ENCODE data around the gene OR2A42. TPM values are rescaled to one million over a fixed set of nuclear protein-coding genes. Genes with fewer than 3 reads are reported as not detected.
A peak's percentile ranks its signal among the peaks of the same experiment; 100 is the strongest.
"Not testable (repeated sequence)": the region's sequence is repeated elsewhere in the genome, so short reads cannot be mapped to it uniquely, and the experiment has no call there.

OR2A42 gene
- not detected in 2 replicates for total RNA-seq (ENCODE audit: low replicate concordance)

DNA sequence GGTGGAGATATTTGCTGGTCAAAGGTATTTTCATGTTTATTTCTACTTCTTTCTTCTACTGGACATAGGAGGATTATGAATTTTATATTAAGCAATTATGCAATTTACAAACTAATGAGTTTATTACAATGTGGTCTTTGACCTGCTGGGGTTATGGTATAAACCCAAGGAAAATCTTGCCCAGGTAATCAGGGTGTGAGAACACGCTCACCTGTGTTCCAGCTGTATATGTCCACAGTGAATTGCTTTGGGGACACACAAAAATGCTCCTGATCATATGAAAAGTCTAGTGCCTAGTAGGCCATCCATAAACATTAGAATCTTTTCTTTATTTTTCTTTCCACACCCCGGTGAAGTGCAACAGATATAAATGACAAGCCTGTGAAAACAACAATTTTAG lies at the start of gene OR2A42:
Gene OR2A42 (minus strand): TSS at position 241 of the 400 bp plus-strand sequence. CDS start 6,762 bp downstream, outside the sequence.
- DNase-seq (ENCODE audit: low read depth); H3K4me3 ChIP-seq (ENCODE audit: low read depth, low read length): not testable (repeated sequence)

DNA sequence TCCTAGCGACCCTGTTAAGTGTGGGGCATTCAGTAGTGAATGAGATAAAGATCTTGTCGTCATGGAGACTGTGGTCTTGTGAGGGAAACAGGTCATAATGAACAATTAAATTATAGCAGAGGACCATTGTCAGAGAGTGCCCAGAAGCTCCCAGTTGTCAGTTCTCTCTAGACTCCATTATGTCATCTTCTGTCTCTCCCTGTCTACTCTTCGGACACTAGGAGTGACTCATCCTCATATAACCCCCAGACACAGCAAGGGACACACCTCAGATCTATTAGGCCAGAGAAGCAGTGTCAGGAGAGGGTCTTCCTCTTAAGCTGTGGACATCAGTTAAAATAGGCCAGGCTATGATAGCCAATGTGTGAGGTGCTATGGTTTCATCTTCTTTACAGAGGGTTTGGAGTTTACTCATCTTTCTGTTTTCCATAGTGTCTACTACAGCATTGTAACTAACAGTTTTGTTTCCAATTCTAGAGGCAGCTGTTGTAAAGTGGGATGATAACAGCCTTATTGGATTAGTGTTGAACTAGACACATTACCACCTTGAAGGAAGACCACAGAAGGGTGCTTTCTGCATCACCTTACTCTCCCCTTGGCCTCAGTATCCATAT lies 47.9 kb upstream of the OR2A42 start:
- DNase-seq (ENCODE audit: low read depth); H3K4me3 ChIP-seq (ENCODE audit: low read depth, low read length): not testable (repeated sequence)

- not testable (repeated sequence) for DNase-seq (ENCODE audit: low read depth); H3K4me3 ChIP-seq (ENCODE audit: low read depth, low read length)
Observed at GRCh38 chr7:144283716-144284115, 44.3 kb upstream of the OR2A42 start.

- H3K4me3 ChIP-seq (ENCODE audit: low read depth, low read length): not testable (repeated sequence)
Observed at GRCh38 chr7:144282490-144282889, 43.1 kb upstream of the OR2A42 start.

GRCh38 chr7:144281981-144282380 lies 42.6 kb upstream of the OR2A42 start:
- DNase-seq (ENCODE audit: low read depth); H3K4me3 ChIP-seq (ENCODE audit: low read depth, low read length): not testable (repeated sequence)

More at GRCh38 chr7:144282490-144282889, 43.1 kb upstream of the OR2A42 start:
- DNase-seq (ENCODE audit: low read depth): not testable (repeated sequence)

DNA sequence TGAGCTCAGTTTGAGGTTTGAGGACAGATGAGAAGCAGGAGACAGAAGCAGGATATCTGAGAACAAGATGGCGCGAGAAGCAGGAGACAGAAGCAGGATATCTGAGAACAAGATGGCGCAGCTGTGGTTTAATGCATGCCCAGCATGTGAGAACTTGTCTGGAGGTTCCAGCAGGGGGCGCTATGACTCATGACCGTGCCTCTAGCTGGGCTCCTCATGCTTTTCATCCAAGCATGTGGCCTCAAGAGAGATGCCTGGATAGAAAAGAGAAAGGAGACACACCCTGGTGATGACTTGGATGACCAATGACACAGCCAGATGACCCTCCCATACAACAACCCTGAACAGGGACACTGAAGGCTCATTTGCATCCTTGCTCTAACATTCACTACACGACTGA lies 40.6 kb upstream of the OR2A42 start:
- not testable (repeated sequence) for H3K4me3 ChIP-seq (ENCODE audit: low read depth, low read length); DNase-seq (ENCODE audit: low read depth)

DNA sequence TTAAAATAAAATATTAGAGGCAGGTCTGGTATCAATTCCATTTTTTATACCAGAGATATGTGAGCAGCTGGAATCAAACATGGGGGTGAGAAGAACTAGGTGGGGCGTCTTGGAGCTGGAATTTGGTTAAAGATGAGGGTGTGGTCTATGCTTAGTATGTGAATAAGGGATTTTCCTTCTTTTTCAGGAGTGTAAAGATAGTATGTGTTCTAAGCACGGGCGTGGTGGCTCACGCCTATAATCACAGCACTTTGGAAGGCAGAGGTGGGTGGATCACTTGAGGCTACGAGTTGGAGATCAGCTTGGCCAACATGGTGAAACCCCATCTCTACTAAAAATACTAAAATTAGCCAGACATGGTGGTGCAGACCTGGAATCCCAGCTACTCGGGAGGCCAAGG lies 35.9 kb upstream of the OR2A42 start:
- not testable (repeated sequence) for DNase-seq (ENCODE audit: low read depth); H3K4me3 ChIP-seq (ENCODE audit: low read depth, low read length)

DNA sequence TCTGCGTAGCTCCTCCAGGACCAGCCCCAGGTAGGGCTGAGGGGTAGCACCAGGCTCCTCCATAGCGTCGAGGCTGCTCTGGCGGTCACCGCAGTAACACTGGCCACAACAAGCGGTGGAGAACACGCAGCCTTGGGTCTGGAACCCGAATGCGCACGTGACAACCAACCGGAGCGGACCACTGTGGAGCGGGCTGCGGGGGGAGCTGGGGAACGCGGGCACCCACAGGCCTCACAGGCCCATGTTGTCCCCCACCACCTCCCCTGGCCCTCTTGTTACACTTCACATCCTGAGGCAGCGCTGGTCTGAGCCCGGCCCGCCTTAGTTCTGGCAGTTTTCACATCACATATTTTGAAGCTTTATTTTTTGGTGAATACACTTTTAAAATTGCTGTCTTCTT lies 29.8 kb upstream of the OR2A42 start, which contains the start of gene CTAGE8:
Gene CTAGE8 (minus strand): TSS at position 101 of the 400 bp plus-strand sequence. CDS start 38 bp downstream, at position 63.
- DNase-seq (ENCODE audit: low read depth); H3K4me3 ChIP-seq (ENCODE audit: low read depth, low read length): not testable (repeated sequence)

DNA sequence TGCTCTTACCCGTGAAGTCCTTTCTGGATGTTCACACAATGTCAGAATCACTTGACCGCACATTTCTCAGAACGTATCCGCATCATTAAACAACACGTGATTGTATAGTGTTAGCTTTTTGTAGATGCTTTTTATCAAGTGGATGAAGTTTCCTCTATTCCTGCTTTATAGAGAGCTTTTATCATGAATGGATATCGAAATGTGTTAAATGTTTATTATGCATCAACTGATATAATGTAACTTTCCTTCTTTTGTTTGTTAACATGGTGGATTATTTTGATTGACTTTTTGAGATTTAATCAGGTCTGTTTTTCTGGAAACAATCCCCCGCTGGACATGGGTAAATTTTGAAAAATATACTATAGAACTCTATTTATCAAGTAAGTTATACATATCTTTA lies 25.3 kb upstream of the OR2A42 start, which contains the start of gene OR2A7:
Gene OR2A7 (minus strand): TSS at position 101 of the 400 bp plus-strand sequence. CDS start 5,164 bp downstream, outside the sequence.
- not testable (repeated sequence) for H3K4me3 ChIP-seq (ENCODE audit: low read depth, low read length); DNase-seq (ENCODE audit: low read depth)

GRCh38 chr7:144262128-144262527 lies 22.7 kb upstream of the OR2A42 start:
- not testable (repeated sequence) for DNase-seq (ENCODE audit: low read depth); H3K4me3 ChIP-seq (ENCODE audit: low read depth, low read length)

DNA sequence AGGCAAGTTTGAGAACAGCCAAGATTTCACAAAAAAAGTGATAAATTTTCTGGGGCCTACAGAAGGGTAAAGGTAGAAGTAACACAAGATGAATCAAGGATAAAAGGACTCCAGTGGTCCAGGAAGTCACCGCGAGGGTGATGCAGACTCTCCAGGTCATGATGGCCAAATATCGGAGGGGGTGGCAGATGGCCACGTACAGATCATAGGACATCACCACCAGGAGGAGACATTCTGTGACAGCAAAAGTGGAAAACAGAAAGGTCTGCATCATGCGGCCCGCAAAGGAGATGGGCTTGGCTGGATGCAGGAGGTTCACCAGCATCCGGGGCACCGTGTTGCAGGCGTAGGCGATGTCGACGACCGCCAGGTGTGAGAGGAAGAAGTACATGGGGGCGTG lies 19.7 kb upstream of the OR2A42 start:
- not testable (repeated sequence) for DNase-seq (ENCODE audit: low read depth); H3K4me3 ChIP-seq (ENCODE audit: low read depth, low read length)

- peak; percentile 37 for DNase-seq (ENCODE audit: low read depth)
- no peak for TF ChIP-seq CTCF (IDR thresholded peaks at IDR 0.05; ENCODE audit: insufficient read depth, low read length)
- H3K4me3 ChIP-seq (ENCODE audit: low read depth, low read length): no peak overlapping the region
Observed at GRCh38 chr7:144256112-144256511, 16.7 kb upstream of the OR2A42 start.

DNA sequence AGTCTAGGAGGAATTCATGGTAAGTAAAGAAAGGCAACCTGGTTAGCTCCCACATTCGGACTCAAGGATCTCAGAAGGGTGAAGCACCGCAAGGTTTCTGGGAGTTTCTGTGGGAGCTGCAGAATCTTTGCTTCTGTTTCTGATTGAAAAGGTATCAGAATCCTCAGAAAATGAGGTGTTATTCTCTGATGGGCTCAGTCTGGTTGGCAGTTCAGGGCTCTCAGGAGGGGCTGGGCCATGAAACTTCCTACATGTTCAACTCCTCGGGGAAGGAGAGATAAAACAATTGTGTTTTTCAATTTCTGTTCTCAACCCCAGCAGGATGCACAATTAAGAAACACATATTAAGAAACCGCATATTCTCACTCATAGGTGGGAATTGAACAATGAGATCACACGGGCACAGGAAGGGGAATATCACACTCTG lies 16.1 kb upstream of the OR2A42 start:
- DNase-seq (ENCODE audit: low read depth): no peak
- H3K4me3 ChIP-seq (ENCODE audit: low read depth, low read length): no peak overlapping the region

DNA sequence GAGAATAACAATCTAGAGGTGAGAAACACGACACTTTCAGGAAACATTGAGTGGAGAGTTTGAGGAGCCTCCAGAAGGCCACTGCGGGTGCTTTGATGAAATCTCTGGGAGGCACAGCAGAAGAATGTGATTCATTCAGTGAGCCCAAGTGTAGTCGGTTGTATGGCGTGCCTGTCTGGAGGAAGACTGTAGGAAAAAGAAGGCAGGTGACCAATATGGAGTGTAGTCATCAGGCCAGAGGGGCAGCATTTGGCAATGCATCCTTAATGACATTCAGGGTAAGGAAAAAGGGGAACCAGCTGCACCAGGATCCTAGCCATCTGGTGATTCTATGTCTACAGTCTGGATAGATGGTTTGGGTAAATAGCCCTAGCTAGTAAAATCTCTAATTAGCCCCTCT lies 12.9 kb upstream of the OR2A42 start:
- DNase-seq (ENCODE audit: low read depth); H3K4me3 ChIP-seq (ENCODE audit: low read depth, low read length): not testable (repeated sequence)

More for the DNA sequence above, 16.1 kb upstream of the OR2A42 start:
- TF ChIP-seq CTCF (IDR thresholded peaks at IDR 0.05; ENCODE audit: insufficient read depth, low read length): no peak

DNA sequence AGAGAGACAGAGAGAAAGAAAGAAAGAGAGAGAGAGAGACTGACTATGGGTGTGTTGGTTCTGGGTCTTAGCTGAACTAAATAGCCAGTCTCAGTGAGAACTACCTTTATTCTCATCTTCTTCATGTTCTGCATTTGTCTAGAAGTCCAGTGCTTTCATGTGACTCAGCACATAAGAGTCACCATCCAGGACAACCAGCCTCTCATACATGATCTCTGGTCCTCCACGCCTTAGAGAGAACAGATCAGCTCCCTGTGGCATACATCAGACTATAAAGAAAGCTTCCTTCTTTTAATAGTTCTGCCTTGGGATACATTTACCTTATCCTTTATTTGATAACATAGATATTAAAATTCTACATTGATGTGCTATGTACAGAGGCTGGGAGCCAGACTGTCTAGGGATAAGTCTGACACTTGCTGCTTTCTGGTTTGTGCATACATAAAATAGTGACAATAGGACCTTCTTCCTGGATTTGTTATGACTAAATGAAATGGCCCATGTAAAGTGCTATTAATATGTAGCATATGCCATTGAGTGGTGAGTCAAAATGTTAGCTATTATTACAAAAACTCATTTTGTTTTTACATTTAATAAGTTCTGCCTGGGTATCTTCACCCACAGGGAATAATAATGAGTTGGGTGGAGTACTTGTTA lies 8.4 kb upstream of the OR2A42 start:
- H3K4me3 ChIP-seq (ENCODE audit: low read depth, low read length); DNase-seq (ENCODE audit: low read depth): not testable (repeated sequence)

DNA sequence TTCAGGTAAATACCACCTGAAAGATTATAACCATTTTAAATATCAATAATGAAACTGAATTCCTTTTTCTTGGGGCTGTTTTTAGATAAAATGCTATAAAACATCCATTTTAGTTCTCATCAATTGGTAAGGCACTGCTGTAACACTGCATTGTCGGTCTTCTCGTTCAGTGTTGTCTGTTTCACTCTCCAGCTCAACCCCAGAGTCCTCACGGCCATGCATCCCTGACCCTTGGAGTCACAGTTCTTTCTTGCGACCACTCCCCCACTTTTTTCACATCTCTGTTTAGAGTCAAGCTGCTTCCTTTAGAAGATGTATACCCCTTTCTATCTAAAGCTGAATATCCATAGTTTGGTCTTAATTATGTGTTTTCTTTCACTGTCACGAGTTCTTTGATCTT lies 7.6 kb upstream of the OR2A42 start:
- DNase-seq (ENCODE audit: low read depth); H3K4me3 ChIP-seq (ENCODE audit: low read depth, low read length): not testable (repeated sequence)

DNA sequence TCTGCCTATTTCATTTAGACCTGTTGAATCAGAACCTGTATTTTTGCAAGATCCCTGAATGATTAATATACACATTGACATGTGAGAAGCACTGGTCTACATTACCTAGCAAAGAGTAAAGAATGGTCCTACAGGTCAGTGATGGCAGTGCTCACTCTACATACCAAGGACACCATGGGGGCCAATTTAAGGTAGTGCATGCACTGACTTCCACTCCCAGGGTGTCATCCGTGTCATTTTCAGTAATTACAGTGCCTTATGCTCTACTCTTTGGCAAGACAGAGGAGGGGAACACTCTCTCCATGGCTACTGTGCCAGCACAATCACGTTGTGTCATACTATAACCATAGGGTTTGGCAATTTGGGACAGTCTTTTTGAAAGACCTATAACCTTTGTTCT lies 6.0 kb upstream of the OR2A42 start:
- H3K4me3 ChIP-seq (ENCODE audit: low read depth, low read length); DNase-seq (ENCODE audit: low read depth): not testable (repeated sequence)
